Gastroesophageal sphincter (tissue), 4 donors: Measurements from ENCODE around the gene C1D. TPM values are rescaled to one million over a fixed set of nuclear protein-coding genes. Genes with fewer than 3 reads are reported as not detected.
A peak's percentile ranks its signal among the peaks of the same experiment; 100 is the strongest.

ENCODE experiments used
- ATAC-seq: fragments of 150-250 bp; one replicate; pipeline ENCODE4 v1.9.1; 2016; ENCODE audit warnings: mild to moderate bottlenecking, moderate library complexity
- H3K27ac ChIP-seq, 4 donors: fragments of 200-600 bp; sonication (generic) in 3 of 4; 1 replicate in 3 of 4; 2 replicates in 1 of 4; pipeline ENCODE4 v1.5.1; 2016 to 2019
- H3K27me3 ChIP-seq: fragments of 200-600 bp; sonication (generic); one replicate; pipeline ENCODE4 v1.5.1; 2019
- H3K36me3 ChIP-seq, 2 donors: fragments of 200-600 bp; sonication (generic); one replicate each; pipeline ENCODE4 v1.5.1; 2019; ENCODE audit warnings: control low read depth in 1 of 2
- H3K4me1 ChIP-seq, 3 donors: fragments of 200-600 bp; sonication (generic); 1 replicate in 2 of 3; 2 replicates in 1 of 3; pipeline ENCODE4 v1.5.1; 2016 to 2019; ENCODE audit warnings: control low read depth in 2 of 3
- H3K4me3 ChIP-seq, 2 donors: fragments of 200-600 bp; sonication (generic); one replicate each; pipeline ENCODE4 v1.5.1; 2019; ENCODE audit warnings: mild to moderate bottlenecking in 1 of 2, moderate library complexity in 1 of 2
- H3K9me3 ChIP-seq, 3 donors: fragments of 200-600 bp; sonication (generic); one replicate each; pipeline ENCODE4 v1.5.1; 2017 to 2019; ENCODE audit warnings: control low read depth in 2 of 3
- EP300 ChIP-seq: sonication (generic); formaldehyde crosslinking; IDR thresholded peaks from one replicate; pipeline ENCODE4 v1.6.1; 2017; ENCODE audit warnings: antibody characterized with exemption, mild to moderate bottlenecking
- POLR2A ChIP-seq, 2 donors: fragments of 450-650 bp; IDR thresholded peaks; one replicate each; pipeline ENCODE4 v1.6.1; 2017; ENCODE audit warnings: antibody characterized with exemption in 2 of 2, mild to moderate bottlenecking in 2 of 2, moderate library complexity in 1 of 2
- POLR2AphosphoS5 ChIP-seq: sonication (generic); formaldehyde crosslinking; IDR thresholded peaks from one replicate; pipeline ENCODE4 v1.6.1; 2017; ENCODE audit warnings: antibody characterized with exemption
- WGBS, 2 donors: methylation state at CpG; one replicate each; pipeline ENCODE4 v1.1.5; 2018; ENCODE audit warnings: low coverage in 1 of 2; 5-methylcytosine and 5-hydroxymethylcytosine counted together
- total RNA-seq, 4 donors: library from RNA; depleted of rRNA; stranded (reverse); fragments of >200 nt; gene quantifications; one replicate each; pipeline ENCODE4 v1.1.0, GENCODE V29; 2016
- TF ChIP-seq, protein P1 (sequence below), 4 experiments: fragments of 200-600 bp in 2 of 4; fragments of 450-650 bp in 2 of 4; sonication (generic) in 1 of 4; IDR thresholded peaks; one replicate each; pipeline ENCODE4 v1.5.1; 2017 to 2019; ENCODE audit warnings: antibody characterized with exemption in 4 of 4, mild to moderate bottlenecking in 2 of 4, moderate library complexity in 2 of 4

Gene C1D
- total RNA-seq, 4 donors from 2014 or later: 23.4 to 66.5 (median 47.0) TPM

GRCh38 chr2:68032702-68033101 lies 30.1 kb downstream of the C1D start:
- Histone ChIP-seq H3K36me3 (no peaks in the 10 kb centered on the region), H3K4me3 (no peak overlapping the region), H3K9me3 (no peaks in the 10 kb centered on the region), H3K4me1 (peaks cover 0 to 5% (median 0%) of the 10 kb centered on the region in 3 donors), H3K27me3 (no peaks in the 10 kb centered on the region), H3K27ac (no peak overlapping the region)
- ATAC-seq: no peak
- 72 to 77% methylated on average over 6 of the region's 6 CpGs for WGBS, 2 donors
- TF ChIP-seq POLR2A (IDR thresholded peaks at IDR 0.05): no peak
- TF ChIP-seq, protein P1, sequence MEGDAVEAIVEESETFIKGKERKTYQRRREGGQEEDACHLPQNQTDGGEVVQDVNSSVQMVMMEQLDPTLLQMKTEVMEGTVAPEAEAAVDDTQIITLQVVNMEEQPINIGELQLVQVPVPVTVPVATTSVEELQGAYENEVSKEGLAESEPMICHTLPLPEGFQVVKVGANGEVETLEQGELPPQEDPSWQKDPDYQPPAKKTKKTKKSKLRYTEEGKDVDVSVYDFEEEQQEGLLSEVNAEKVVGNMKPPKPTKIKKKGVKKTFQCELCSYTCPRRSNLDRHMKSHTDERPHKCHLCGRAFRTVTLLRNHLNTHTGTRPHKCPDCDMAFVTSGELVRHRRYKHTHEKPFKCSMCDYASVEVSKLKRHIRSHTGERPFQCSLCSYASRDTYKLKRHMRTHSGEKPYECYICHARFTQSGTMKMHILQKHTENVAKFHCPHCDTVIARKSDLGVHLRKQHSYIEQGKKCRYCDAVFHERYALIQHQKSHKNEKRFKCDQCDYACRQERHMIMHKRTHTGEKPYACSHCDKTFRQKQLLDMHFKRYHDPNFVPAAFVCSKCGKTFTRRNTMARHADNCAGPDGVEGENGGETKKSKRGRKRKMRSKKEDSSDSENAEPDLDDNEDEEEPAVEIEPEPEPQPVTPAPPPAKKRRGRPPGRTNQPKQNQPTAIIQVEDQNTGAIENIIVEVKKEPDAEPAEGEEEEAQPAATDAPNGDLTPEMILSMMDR (IDR thresholded peaks at IDR 0.05): no peak
- TF ChIP-seq POLR2AphosphoS5: no peak
- TF ChIP-seq EP300: no peak

GRCh38 chr2:68031542-68032160 lies 31.2 kb downstream of the C1D start:
- Histone ChIP-seq H3K36me3 (no peaks in the 10 kb centered on the region), H3K27ac (no peak overlapping the region), H3K4me1 (peaks cover 0 to 5% (median 0%) of the 10 kb centered on the region in 3 donors), H3K9me3 (no peaks in the 10 kb centered on the region), H3K4me3 (no peak overlapping the region), H3K27me3 (no peaks in the 10 kb centered on the region)
- ATAC-seq: no peak
- WGBS, 2 donors: 30 to 50% methylated on average over 2 of the region's 2 CpGs
- TF ChIP-seq, protein P1 (IDR thresholded peaks at IDR 0.05): peak; percentile 57 to 79 (median 70)
- TF ChIP-seq EP300: no peak

DNA sequence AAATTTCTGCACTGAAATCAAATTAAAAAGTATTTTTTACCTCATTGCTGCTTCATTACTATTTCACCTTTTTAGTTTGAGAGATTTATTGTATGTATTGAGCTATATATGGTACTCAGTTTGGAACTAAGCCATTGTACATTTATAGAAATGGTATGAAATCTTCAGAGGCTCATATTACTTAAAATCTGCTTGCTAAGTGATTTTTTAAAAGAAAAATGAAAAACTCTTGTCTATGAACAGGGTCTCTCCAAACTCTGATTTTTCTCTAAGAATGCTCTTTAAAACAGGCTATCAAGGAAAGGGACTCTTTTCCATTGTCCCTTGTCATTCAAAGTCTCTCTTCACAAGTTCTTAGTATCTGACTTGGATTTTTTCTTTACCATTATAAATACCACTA lies 31.8 kb downstream of the C1D start:
- Histone ChIP-seq H3K27ac (no peak overlapping the region), H3K4me3 (no peak overlapping the region), H3K36me3 (no peaks in the 10 kb centered on the region), H3K27me3 (no peaks in the 10 kb centered on the region), H3K4me1 (peaks cover 0 to 5% (median 0%) of the 10 kb centered on the region in 3 donors), H3K9me3 (no peaks in the 10 kb centered on the region)
- TF ChIP-seq, protein P1 (IDR thresholded peaks at IDR 0.05): no peak
- TF ChIP-seq EP300 (no peak), POLR2A (IDR thresholded peaks at IDR 0.05) (no peak), POLR2AphosphoS5 (no peak)
- ATAC-seq: no peak

DNA sequence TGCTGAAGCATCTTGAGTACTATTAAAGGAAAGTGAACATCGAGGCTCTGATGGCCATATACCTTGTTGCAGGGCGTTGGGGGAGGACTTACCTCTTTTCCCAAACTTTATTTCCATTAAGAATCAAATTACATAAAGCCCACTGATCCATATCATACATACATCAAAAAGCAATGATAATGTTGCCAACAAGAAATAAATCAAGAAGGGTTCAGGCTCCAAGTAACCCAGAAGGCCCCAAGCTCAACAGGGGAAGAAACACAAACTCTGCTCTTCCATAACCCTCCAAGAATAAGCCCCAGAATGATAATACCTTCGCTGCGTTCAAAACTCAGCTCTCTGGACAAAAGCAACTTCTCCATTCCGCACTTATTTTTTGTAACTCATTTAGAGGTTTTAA lies 32.3 kb downstream of the C1D start:
- Histone ChIP-seq H3K27me3 (no peaks in the 10 kb centered on the region), H3K4me1 (peaks cover 0 to 5% (median 0%) of the 10 kb centered on the region in 3 donors), H3K36me3 (no peaks in the 10 kb centered on the region), H3K9me3 (no peaks in the 10 kb centered on the region), H3K4me3 (no peak overlapping the region), H3K27ac (no peak overlapping the region)
- no peak for TF ChIP-seq EP300
- no peak for TF ChIP-seq POLR2AphosphoS5
- TF ChIP-seq, protein P1 (IDR thresholded peaks at IDR 0.05): no peak
- WGBS, 2 donors: 86 to 94% methylated on average over 5 of the region's 5 CpGs
- no peak for ATAC-seq

DNA sequence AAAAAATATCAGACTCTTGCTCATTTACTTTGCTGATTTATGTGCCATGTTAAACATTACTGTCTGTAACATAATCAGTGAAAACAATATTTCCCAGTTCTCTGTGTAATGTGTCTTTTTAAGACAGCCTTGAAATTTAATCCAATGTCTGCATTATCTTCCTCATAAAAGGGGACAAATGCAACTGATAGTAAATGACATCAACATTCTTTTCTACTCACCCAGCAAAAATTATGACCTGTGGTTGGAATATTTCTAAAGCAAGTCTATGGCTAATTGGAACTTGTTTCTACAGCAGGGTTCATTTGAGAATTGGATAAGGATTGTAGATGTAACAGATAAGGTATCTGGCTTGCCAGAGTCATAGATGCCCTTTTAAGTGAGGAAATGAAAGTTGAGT lies 34.8 kb downstream of the C1D start:
- Histone ChIP-seq H3K9me3 (no peaks in the 10 kb centered on the region), H3K27ac (no peak overlapping the region), H3K4me3 (no peak overlapping the region), H3K36me3 (no peaks in the 10 kb centered on the region), H3K4me1 (peaks cover 0 to 5% (median 0%) of the 10 kb centered on the region in 3 donors), H3K27me3 (peaks cover 15% of the 10 kb centered on the region)
- TF ChIP-seq POLR2AphosphoS5: no peak
- TF ChIP-seq, protein P1 (IDR thresholded peaks at IDR 0.05): no peak
- TF ChIP-seq EP300: no peak
- TF ChIP-seq POLR2A (IDR thresholded peaks at IDR 0.05): no peak
- no peak for ATAC-seq
